Dendritic cell treated with granulocyte-macrophage colony-stimulating factor and Interleukin-4, amounts not matched to agents 40 ng/mL and 50 ng/mL, for 4 days (primary cell): ENCODE data around the gene RAB4A.
A peak's percentile ranks its signal among the peaks of the same experiment; 100 is the strongest.

Experiments
- H3K27ac Mint-ChIP-seq: one replicate; pipeline ENCODE4 v1.8.0; 2022; ENCODE audit warnings: mild to moderate bottlenecking, mixed read lengths
- H3K27me3 Mint-ChIP-seq: one replicate; pipeline ENCODE4 v1.8.0; 2022; ENCODE audit warnings: mild to moderate bottlenecking, mixed read lengths
- H3K36me3 Mint-ChIP-seq: one replicate; pipeline ENCODE4 v1.8.0; 2022; ENCODE audit warnings: low read depth, mixed read lengths
- H3K4me1 Mint-ChIP-seq: one replicate; pipeline ENCODE4 v1.8.0; 2022; ENCODE audit warnings: low read depth, mixed read lengths
- H3K4me3 Mint-ChIP-seq: one replicate; pipeline ENCODE4 v1.8.0; 2022; ENCODE audit warnings: mild to moderate bottlenecking, moderate library complexity, mixed read lengths
- H3K9me3 Mint-ChIP-seq: one replicate; pipeline ENCODE4 v1.8.0; 2022; ENCODE audit warnings: mixed read lengths
- intact Hi-C: fragments of 100-400 bp; cut with micrococcal nuclease; formaldehyde crosslinking; loops from one replicate; pipeline ENCODE4 v1.15.0; 2022

RAB4A gene

DNA sequence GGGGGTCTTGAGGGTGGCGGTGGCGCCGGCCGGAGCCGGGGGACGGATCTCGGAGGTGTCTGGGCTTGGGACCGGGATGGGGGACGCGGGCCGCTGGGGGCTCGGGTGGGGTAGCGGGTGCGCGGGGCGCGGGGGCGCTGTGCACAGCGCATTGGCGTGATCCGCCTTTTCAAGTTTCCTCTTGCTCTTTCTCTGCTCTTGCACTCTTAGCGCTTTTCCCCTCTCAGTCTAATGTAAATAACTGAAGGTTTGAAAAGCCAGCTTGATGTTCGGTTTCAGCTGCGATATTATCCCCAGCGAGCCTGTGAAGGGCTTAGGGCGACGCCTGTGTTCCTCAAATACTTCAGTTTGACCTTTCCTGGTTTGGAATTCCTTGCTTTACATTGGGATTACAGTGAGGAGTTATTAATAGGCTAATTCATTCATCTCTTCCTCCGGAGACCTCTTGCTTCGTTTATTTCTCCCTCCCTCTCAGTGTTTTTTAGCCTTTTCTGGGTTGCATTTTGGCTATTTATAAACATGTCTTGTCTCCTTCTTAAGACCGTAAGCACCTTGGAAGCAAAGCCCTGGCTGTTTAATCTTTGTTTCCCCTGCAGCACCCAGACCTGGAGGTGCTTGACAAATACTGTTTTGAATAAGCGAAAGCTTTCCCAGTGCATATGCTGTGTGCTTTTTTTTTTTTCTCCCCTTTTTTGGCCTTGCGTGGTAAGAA lies 693 bp downstream of the RAB4A start:
- Mint-ChIP-seq H3K9me3 (peaks cover 7% of the 10 kb centered on the region), H3K27ac (peak overlapping the region; percentile 88), H3K4me1 (peaks cover 47% of the 10 kb centered on the region), H3K27me3 (no peaks in the 10 kb centered on the region), H3K36me3 (peaks cover 14% of the 10 kb centered on the region), H3K4me3 (peak overlapping the region; percentile 82)
- intact Hi-C loops: loop anchor here (5.0 kb wide), 2 partner anchors 71 to 236 kb away; partner anchors contain the start of genes CCSAP and NUP133

DNA sequence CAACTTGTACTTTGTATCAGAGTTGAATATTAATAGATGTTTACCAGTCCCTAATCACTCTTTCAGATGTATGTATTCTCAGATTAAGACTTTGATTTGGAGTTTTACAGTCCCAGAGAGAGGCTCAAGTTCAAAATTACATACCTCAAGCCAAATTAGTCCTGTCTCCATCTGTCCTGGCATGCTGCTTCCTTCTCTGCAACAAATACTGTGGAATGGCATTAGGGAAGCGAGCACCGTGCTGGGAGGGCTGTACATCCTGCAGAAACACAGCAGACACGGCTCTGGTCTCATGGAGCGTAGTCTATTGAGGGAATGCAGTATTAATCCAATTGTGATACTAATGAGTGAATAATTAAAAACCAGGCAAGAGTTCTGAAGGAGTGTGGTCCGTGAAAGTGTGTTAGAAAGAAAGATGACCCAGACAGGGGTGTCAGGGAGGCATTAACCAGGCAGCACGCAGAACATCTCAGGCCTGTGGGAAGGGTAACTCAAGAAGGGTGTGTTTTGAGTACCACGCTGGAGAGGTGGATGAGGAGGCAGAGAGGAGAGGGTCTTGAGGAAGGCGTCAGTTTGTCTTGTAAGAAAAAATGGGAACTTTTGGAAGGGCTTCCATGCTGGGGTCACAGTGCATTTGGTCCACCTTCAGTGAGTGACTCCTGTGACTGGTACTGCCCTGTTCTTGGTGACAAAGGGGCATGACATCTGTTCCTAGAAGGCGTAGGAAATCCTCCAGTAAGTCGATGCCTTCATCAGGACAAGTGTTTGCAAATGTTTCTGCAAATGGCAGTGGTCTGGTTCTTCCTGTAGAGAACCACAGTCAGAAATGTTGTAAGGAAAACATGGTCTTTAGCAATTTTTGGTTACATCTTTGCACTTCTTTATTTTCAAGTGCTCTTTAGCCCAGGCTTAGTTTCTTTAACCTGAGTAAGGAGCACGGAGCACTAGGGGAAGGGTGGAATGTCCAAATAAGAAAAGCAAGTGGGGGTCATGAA lies 1.6 kb downstream of the RAB4A start:
- H3K4me1 Mint-ChIP-seq: peaks cover 42% of the 10 kb centered on the region
- intact Hi-C loops: loop anchor here (5.0 kb wide), 2 partner anchors 70 to 235 kb away; partner anchors contain the start of genes CCSAP and NUP133
- peak overlapping the region; percentile 88 for H3K27ac Mint-ChIP-seq

GRCh38 chr1:229273507-229274232 lies 2.8 kb downstream of the RAB4A start:
- peak overlapping the region; percentile 8 for H3K4me3 Mint-ChIP-seq
- intact Hi-C loops: loop anchor here (5.0 kb wide), 2 partner anchors 69 to 234 kb away; partner anchors contain the start of genes CCSAP and NUP133

More for the DNA sequence above, 1.6 kb downstream of the RAB4A start:
- no peaks in the 10 kb centered on the region for H3K27me3 Mint-ChIP-seq
- H3K36me3 Mint-ChIP-seq: peaks cover 15% of the 10 kb centered on the region
- H3K9me3 Mint-ChIP-seq: no peaks in the 10 kb centered on the region
- H3K4me3 Mint-ChIP-seq: peak overlapping the region; percentile 82

DNA sequence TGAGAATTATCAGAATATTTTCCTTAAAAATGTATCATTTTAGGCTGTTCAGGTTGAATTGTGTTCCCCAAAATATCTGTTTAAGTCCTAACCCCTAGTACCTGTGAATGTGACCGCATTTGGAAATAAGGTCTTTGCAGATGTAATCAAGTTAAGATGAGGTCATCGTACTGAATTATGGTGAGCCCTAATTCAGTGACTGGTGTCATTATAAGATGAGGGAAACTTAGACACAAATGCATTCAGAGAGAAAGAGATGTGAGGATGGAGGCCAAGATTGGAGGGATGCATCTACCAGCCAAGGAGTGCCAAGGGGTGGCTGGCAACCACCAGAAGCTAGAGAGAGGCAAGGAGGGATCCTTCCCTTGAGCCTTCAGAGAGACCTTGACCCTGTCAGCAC lies 4.1 kb downstream of the RAB4A start:
- H3K27me3 Mint-ChIP-seq: no peaks in the 10 kb centered on the region
- peaks cover 34% of the 10 kb centered on the region for H3K4me1 Mint-ChIP-seq
- no peak overlapping the region for H3K4me3 Mint-ChIP-seq
- no peaks in the 10 kb centered on the region for H3K9me3 Mint-ChIP-seq
- intact Hi-C loops: no loop called here
- peaks cover 15% of the 10 kb centered on the region for H3K36me3 Mint-ChIP-seq
- no peak overlapping the region for H3K27ac Mint-ChIP-seq

More at GRCh38 chr1:229273507-229274232, 2.8 kb downstream of the RAB4A start:
- H3K36me3 Mint-ChIP-seq: peaks cover 15% of the 10 kb centered on the region
- no peaks in the 10 kb centered on the region for H3K9me3 Mint-ChIP-seq
- peaks cover 34% of the 10 kb centered on the region for H3K4me1 Mint-ChIP-seq
- H3K27ac Mint-ChIP-seq: no peak overlapping the region
- H3K27me3 Mint-ChIP-seq: no peaks in the 10 kb centered on the region

- Mint-ChIP-seq H3K27me3 (no peaks in the 10 kb centered on the region), H3K9me3 (no peaks in the 10 kb centered on the region), H3K4me3 (no peak overlapping the region), H3K4me1 (peaks cover 25% of the 10 kb centered on the region), H3K27ac (no peak overlapping the region), H3K36me3 (peaks cover 12% of the 10 kb centered on the region)
- intact Hi-C loops: no loop called here
These were observed 7.3 kb downstream of the RAB4A start for GRCh38 chr1:229278120-229278741.

GRCh38 chr1:229279242-229279641 lies 8.3 kb downstream of the RAB4A start:
- H3K4me3 Mint-ChIP-seq: no peak overlapping the region

GRCh38 chr1:229280037-229280828 lies 9.3 kb downstream of the RAB4A start:
- H3K4me3 Mint-ChIP-seq: no peak overlapping the region
- H3K27me3 Mint-ChIP-seq: no peaks in the 10 kb centered on the region
- H3K4me1 Mint-ChIP-seq: peaks cover 18% of the 10 kb centered on the region
- peaks cover 13% of the 10 kb centered on the region for H3K36me3 Mint-ChIP-seq
- no peak overlapping the region for H3K27ac Mint-ChIP-seq
- intact Hi-C loops: no loop called here
- no peaks in the 10 kb centered on the region for H3K9me3 Mint-ChIP-seq

More at GRCh38 chr1:229279242-229279641, 8.3 kb downstream of the RAB4A start:
- Mint-ChIP-seq H3K27ac (no peak overlapping the region), H3K4me1 (peaks cover 18% of the 10 kb centered on the region), H3K36me3 (peaks cover 13% of the 10 kb centered on the region), H3K9me3 (no peaks in the 10 kb centered on the region), H3K27me3 (no peaks in the 10 kb centered on the region)
- intact Hi-C loops: no loop called here

DNA sequence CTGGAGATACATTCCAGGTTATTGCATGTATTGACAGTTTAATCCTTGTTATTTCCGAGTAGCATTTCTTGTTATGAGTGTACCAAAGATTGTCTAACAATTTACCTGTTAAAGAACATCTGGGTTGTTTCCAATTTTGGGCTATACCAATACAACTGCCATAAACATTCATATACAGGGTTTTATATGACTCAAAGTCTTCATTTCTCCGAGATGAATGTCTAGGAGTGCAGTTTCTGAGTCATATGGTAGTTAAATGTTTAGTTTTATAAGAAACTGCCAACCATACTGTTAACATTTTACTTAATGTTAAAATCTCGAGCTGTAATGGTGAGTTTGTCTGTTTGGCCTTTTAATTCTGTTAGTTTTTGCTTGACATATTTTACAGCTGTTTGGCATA lies 10.0 kb downstream of the RAB4A start:
- Mint-ChIP-seq H3K9me3 (no peaks in the 10 kb centered on the region), H3K36me3 (peaks cover 13% of the 10 kb centered on the region), H3K4me1 (peaks cover 21% of the 10 kb centered on the region), H3K4me3 (no peak overlapping the region), H3K27ac (no peak overlapping the region), H3K27me3 (no peaks in the 10 kb centered on the region)
- intact Hi-C loops: no loop called here

DNA sequence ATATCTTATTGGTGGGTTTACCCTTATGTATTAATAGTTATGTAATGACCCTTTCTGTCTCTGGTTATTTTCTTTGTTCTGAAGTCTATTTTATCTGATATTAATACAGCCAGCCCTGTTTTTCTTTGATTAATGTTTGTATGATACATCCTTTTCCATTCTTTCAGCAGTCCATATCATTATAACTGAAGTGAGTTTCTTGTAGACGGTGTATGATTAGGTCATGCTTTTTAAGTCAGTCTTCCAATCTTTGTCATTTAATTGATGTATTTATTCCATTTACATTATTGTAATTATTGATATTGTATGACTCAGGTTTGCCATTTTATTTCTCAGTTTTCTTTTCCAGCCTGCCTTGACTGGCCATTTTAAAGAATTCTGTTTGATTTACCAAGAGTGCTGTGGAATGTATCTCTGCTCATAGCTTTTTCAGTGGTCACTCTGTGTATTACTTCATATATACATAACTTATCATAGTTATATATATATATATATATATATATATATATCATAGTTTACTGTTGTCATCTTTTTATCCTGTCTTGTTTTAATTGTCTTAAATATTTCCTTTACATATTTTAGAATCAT lies 10.5 kb downstream of the RAB4A start:
- intact Hi-C loops: no loop called here
- H3K36me3 Mint-ChIP-seq: peaks cover 10% of the 10 kb centered on the region
- H3K9me3 Mint-ChIP-seq: no peaks in the 10 kb centered on the region
- peaks cover 23% of the 10 kb centered on the region for H3K4me1 Mint-ChIP-seq
- H3K27me3 Mint-ChIP-seq: no peaks in the 10 kb centered on the region
- H3K4me3 Mint-ChIP-seq: no peak overlapping the region
- no peak overlapping the region for H3K27ac Mint-ChIP-seq

DNA sequence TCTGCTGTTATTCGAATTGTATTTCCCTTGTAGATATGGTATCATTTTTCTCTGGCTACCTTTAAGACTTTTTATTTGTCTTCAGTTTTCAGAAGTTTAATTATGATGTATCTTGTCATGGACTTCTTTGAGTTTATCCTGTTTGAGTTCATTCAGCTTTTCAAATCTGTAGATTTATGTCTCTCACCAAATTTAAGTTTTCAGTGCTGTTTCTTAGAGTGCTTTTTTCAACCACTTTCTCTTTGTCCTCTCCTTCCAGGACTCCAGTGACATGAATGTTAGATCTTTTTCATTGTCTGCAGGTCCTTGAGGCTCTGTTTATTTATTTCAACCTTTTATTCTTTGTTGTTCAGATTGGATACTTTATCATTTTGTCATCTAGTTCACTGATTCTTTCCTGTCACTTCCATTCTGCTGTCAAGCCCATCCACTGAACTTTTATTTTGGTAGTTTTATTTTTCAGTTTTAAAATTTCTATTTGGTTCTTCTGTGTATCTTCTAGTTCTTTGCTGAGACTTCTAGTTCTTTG lies 11.4 kb downstream of the RAB4A start:
- Mint-ChIP-seq H3K36me3 (peaks cover 14% of the 10 kb centered on the region), H3K4me3 (no peak overlapping the region), H3K4me1 (peaks cover 32% of the 10 kb centered on the region), H3K9me3 (no peaks in the 10 kb centered on the region), H3K27me3 (no peaks in the 10 kb centered on the region), H3K27ac (no peak overlapping the region)
- intact Hi-C loops: no loop called here

DNA sequence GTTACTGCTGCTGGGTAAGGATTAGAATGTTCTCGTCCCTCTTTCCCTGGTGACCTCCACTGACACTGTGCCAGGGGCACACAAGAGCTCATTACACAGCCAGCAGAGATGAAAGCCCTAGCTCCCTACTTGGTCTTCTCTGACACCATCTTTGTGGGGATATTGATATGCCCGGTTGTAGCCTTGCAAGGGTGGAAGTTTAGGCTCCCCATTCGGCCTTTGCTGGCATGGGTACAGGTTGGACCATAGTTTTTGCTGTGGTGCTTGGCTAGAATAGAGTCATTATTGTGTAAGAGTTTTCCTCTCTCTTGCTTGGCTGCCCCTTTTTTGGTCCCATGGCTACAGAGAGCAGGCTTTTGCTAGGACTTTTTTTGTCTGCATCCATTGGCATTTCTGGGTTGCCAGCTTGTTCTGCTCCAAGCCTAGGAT lies 12.3 kb downstream of the RAB4A start:
- Mint-ChIP-seq H3K27me3 (no peaks in the 10 kb centered on the region), H3K9me3 (no peaks in the 10 kb centered on the region), H3K4me3 (no peak overlapping the region), H3K4me1 (peaks cover 35% of the 10 kb centered on the region), H3K36me3 (peaks cover 20% of the 10 kb centered on the region), H3K27ac (no peak overlapping the region)
- intact Hi-C loops: no loop called here

- Mint-ChIP-seq H3K36me3 (peaks cover 36% of the 10 kb centered on the region), H3K27me3 (no peaks in the 10 kb centered on the region), H3K9me3 (no peaks in the 10 kb centered on the region), H3K4me3 (no peak overlapping the region), H3K27ac (peak overlapping the region; percentile 71), H3K4me1 (peaks cover 35% of the 10 kb centered on the region)
- intact Hi-C loops: no loop called here
These were observed 14.0 kb downstream of the RAB4A start for GRCh38 chr1:229284887-229285286.
